Adrenal gland (tissue), 12 donors: ENCODE data around the gene AMPD3. TPM values are rescaled to one million over a fixed set of nuclear protein-coding genes. Genes with fewer than 3 reads are reported as not detected.

Experiments used
- DNase-seq, 7 donors: peaks; one replicate each; pipeline ENCODE4 v3.0.0-alpha.2; 2019 to 2020
- H3K27ac ChIP-seq, 5 donors: fragments of 200-600 bp; sonication (generic) in 4 of 5; 1 replicate in 3 of 5; 2 replicates in 2 of 5; pipeline versions ENCODE4 v1.5.1 to v1.8.0; 2016 to 2020; ENCODE audit warnings: mild to moderate bottlenecking in 1 of 5
- H3K27me3 ChIP-seq: fragments of 200-600 bp; 2 replicates; pipeline ENCODE4 v1.8.0; 2021
- H3K36me3 ChIP-seq, 2 donors: fragments of 200-600 bp; replicated peaks in 1 of 2; 1 replicate in 1 of 2; 2 replicates in 1 of 2; pipeline versions ENCODE4 v1.5.1 to v1.8.0; 2018 to 2022
- H3K4me1 ChIP-seq, 2 donors: fragments of 200-600 bp; replicated peaks in 1 of 2; 1 replicate in 1 of 2; 2 replicates in 1 of 2; pipeline versions ENCODE4 v1.5.1 to v1.8.0; 2018 to 2021
- H3K4me3 ChIP-seq, 4 donors: fragments of 200-600 bp; sonication (generic) in 3 of 4; one replicate each; pipeline ENCODE4 v1.5.1; 2016 to 2018
- H3K9me3 ChIP-seq, 3 donors: fragments of 200-600 bp; sonication (generic) in 1 of 3; replicated peaks in 1 of 3; 1 replicate in 2 of 3; 2 replicates in 1 of 3; pipeline versions ENCODE4 v1.5.1 to v1.8.0; 2016 to 2021
- POLR2A ChIP-seq, 2 donors: fragments of 450-650 bp; IDR thresholded peaks; one replicate each; pipeline ENCODE4 v1.6.1; 2017; ENCODE audit warnings: antibody characterized with exemption in 2 of 2, mild to moderate bottlenecking in 2 of 2, moderate library complexity in 1 of 2
- WGBS, 4 donors: extraction: QIAGEN DNeasy Blood & Tissue Kit in 2 of 4; methylation state at CpG; one replicate each; pipeline versions ENCODE4 v1.1.5 to v1.1.7; 2013 to 2017; 5-methylcytosine and 5-hydroxymethylcytosine counted together
- intact Hi-C, 2 donors: fragments of 100-400 bp; cut with DNase I; formaldehyde crosslinking; loops; one replicate each; pipeline versions ENCODE4 v1.14.1 to v1.15.0; 2022 to 2023
- polyA plus RNA-seq, 3 donors: library from polyadenylated mRNA; stranded (reverse); fragments of 200-250 nt in 2 of 3; fragments of 350-450 nt in 1 of 3; fragmentation: Illumina TruSeq in 1 of 3; extraction: RNeasy Lipid Tissue Mini Kit (QIAGEN cat#74804) in 1 of 3; gene quantifications; one replicate each; pipeline ENCODE4 v1.2.3, GENCODE V29; 2013 to 2014
- total RNA-seq, 9 donors: library from RNA; depleted of rRNA in 4 of 9; stranded (reverse); fragments of >200 nt in 4 of 9; fragments of 120-200 nt in 1 of 9; fragmentation: NEBNext Ultra II Directional in 1 of 9; extraction: Animal tissue kit (Norgen Biotek cat#: 25700) in 1 of 9; gene quantifications; one replicate each; pipeline versions ENCODE4 v1.1.0 to v1.2.4, GENCODE V29; 2013 to 2023
- TF ChIP-seq, protein P1 (sequence below), 6 experiments: fragments of 450-650 bp in 4 of 6; fragments of 200-600 bp in 2 of 6; sonication (generic) in 1 of 6; IDR thresholded peaks; 1 replicate in 5 of 6; 2 replicates in 1 of 6; pipeline versions ENCODE4 v1.5.1 to v1.8.0; 2016 to 2021; ENCODE audit warnings: antibody characterized with exemption in 6 of 6, mild to moderate bottlenecking in 2 of 6, moderate library complexity in 1 of 6
- donor health status: healthy with polysubstance abuse.
- donor health status: Bipolar disorder and iron deficiency.
- donor health status: DM: yes; HTN: yes; CAD: no.
- donor health status: DM: no; HTN: no; CAD: no.
- donor health status: DM: no; HTN: no; CAD: no.
- donor health status: DM: yes; HTN: yes; CAD: no.

Gene AMPD3
- total and polyA plus RNA-seq, 12 donors = 16.5 to 64.1 (median 42.9) TPM

DNA sequence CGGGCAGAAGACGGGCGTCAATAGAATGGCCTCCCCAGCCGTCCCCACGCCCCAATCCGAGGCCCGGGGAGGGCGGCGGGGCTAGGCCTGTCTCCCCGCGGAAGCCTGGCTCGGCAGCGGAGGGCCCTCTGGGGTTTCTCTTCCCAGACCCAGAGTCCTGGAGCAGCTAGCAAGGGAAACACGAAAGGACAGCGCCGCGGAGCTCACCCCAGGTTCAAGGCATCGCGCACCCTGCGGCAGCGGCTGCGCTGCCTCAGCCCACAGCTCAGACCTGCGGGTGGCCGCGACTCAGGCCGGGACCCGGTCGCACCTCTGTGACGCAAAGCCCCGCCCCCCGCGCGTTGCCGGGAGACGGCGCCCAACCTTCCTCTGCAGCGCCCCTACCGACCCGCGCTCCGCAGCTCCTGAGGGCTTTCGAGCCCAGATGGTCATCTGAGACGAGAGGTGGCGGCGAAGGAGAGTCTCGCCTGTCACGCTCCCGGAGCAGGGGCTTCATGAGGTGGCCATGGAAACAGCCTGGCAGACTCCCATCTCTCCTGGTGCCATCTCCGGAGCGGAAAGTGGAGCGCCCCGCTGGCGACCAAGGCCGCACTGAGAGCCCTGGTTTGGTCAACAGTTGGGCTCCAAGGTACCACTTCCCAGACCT is 86.0 kb downstream of the AMPD3 start, which contains the start of gene RNF141:
Gene RNF141 (minus strand): TSS at position 273 of the 646 bp plus-strand sequence. CDS start 7,029 bp downstream, outside the sequence.
- Histone ChIP-seq H3K4me3 (peak within 1 kb of the TSS; percentile 2 to 83 (median 58)), H3K36me3 (no peaks in the 10 kb centered on the region), H3K27me3 (no peaks in the 10 kb centered on the region), H3K4me1 (peaks cover 0 to 24% of the 10 kb centered on the region in 2 donors), H3K9me3 (no peaks in the 10 kb centered on the region), H3K27ac (peak within 1 kb of the TSS; percentile 42 to 95 (median 83))
- peak; percentile 94 to 98 (median 97) for DNase-seq
- WGBS, 4 donors = 0 to 2% (median 1%) methylated on average over 7 to 54 of the region's 54 CpGs
- intact Hi-C loops = no loop called here
- TF ChIP-seq, protein P1, sequence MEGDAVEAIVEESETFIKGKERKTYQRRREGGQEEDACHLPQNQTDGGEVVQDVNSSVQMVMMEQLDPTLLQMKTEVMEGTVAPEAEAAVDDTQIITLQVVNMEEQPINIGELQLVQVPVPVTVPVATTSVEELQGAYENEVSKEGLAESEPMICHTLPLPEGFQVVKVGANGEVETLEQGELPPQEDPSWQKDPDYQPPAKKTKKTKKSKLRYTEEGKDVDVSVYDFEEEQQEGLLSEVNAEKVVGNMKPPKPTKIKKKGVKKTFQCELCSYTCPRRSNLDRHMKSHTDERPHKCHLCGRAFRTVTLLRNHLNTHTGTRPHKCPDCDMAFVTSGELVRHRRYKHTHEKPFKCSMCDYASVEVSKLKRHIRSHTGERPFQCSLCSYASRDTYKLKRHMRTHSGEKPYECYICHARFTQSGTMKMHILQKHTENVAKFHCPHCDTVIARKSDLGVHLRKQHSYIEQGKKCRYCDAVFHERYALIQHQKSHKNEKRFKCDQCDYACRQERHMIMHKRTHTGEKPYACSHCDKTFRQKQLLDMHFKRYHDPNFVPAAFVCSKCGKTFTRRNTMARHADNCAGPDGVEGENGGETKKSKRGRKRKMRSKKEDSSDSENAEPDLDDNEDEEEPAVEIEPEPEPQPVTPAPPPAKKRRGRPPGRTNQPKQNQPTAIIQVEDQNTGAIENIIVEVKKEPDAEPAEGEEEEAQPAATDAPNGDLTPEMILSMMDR (IDR thresholded peaks at IDR 0.05) = peak; percentile 61 to 93 (median 81)
- TF ChIP-seq POLR2A (IDR thresholded peaks at IDR 0.05) = peak; percentile 85 to 97

DNA sequence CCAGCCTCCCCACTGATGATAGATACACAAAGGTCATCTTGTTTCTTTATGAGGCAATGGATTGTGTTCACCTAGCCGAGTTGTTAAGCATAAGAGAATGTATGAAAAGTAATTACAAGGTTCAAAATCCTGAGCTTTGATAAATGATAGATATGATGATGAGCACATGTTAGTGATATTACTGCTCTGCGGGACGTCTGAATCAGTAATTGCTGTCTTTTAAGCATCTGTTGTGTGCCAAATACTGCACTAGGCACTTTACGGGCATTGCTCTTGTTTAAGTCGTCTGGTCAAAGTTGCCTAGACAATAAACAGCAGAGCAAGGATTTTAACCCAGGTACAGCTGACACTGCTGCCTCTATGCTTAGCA is 86.5 kb downstream of the AMPD3 start:
- H3K27ac ChIP-seq = peak overlapping the region in 4 of 5 donors; percentile 75 to 95 (median 86)
- H3K36me3 ChIP-seq = no peaks in the 10 kb centered on the region
- no peaks in the 10 kb centered on the region for H3K27me3 ChIP-seq
- intact Hi-C loops = no loop called here
- DNase-seq = no peak
- H3K9me3 ChIP-seq = no peaks in the 10 kb centered on the region
- 31 to 43% (median 39%) methylated on average over 5 of the region's 5 CpGs for WGBS, 4 donors
- H3K4me1 ChIP-seq = peaks cover 0 to 24% of the 10 kb centered on the region in 2 donors
- TF ChIP-seq, protein P1 (IDR thresholded peaks at IDR 0.05) = no peak
- TF ChIP-seq POLR2A (IDR thresholded peaks at IDR 0.05) = no peak
- H3K4me3 ChIP-seq = peak overlapping the region in 2 of 4 donors; percentile 27 to 83

DNA sequence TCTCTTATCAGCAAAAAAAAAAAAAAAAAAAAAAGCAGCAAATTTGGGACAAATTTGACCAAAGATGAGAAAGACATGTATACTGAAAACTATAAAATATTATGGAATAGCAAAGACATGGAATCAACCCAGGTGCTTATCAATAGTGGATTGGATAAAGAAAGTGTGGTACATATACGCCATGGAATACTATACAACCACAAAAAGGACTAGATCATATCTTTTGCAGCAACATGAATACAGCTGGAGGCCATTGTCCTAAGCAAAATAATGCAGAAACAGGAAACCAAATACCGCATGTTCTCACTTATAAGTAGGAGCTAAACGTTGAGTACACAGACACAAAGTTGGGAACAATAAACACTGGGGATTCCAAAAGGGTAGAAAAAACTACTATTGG is 87.7 kb downstream of the AMPD3 start:
- no peak overlapping the region for H3K27ac ChIP-seq

DNA sequence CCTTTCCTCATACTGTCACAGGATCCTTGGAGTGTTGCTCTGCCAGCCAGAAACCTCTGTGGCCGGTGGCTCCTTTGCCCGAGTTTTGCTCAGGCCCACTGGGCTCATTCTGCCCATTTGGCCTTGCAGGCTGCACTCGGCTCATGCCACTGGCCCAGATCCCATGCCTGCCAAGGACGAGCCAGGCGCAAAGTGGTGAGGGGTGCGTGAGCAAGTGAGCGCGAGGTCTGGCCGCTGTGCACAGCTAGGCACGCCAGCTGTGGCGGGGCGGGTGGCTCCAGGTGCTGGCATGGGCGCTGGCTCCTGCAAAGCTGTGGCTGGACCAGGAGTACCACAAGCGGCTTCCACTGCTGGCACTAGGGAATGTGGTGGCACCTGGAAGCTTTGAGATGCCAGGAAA is 88.7 kb downstream of the AMPD3 start:
- 79 to 92% (median 87%) methylated on average over 9 to 14 of the region's 14 CpGs for WGBS, 4 donors
- Histone ChIP-seq H3K36me3 (no peaks in the 10 kb centered on the region), H3K9me3 (no peaks in the 10 kb centered on the region), H3K4me1 (peaks cover 0 to 15% of the 10 kb centered on the region in 2 donors), H3K27ac (no peak overlapping the region), H3K4me3 (no peak overlapping the region), H3K27me3 (no peaks in the 10 kb centered on the region)
- TF ChIP-seq POLR2A (IDR thresholded peaks at IDR 0.05) = no peak
- TF ChIP-seq, protein P1 (IDR thresholded peaks at IDR 0.05) = no peak
- intact Hi-C loops = no loop called here
- DNase-seq = no peak

More for the DNA sequence above, 87.7 kb downstream of the AMPD3 start:
- no peak for DNase-seq
- H3K4me1 ChIP-seq = peaks cover 0 to 24% of the 10 kb centered on the region in 2 donors
- H3K4me3 ChIP-seq = no peak overlapping the region
- H3K27me3 ChIP-seq = no peaks in the 10 kb centered on the region
- H3K36me3 ChIP-seq = no peaks in the 10 kb centered on the region
- intact Hi-C loops = no loop called here
- WGBS, 4 donors = 87 to 96% (median 93%) methylated on average over 3 of the region's 3 CpGs
- TF ChIP-seq POLR2A (IDR thresholded peaks at IDR 0.05) = no peak
- TF ChIP-seq, protein P1 (IDR thresholded peaks at IDR 0.05) = no peak
- H3K9me3 ChIP-seq = no peaks in the 10 kb centered on the region
